ENCODE measurements around the gene CMPK2.

The CMPK2 gene

DNA sequence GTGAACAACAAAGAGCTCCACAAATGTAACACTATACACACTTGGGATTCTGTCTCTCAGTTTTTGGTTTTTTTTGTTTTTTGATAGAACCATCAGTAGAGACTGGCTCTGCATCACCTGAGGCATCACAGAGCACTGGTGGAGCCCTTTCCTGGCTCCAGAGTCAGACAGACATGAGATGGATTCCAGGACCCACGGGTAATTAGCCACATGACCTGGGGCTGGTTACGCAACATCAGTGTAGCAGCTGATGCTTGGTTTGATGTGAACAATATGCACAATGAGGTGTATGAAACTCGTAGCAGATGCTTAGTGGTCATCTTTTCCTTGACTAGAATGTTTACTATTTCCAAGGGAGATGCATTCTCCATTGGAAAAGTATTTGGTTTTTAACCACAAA is 40.7 kb downstream of the CMPK2 start:
- intact Hi-C loops (cut with DNase I; ENCODE audit: low total_unique reads), result no loop called here
- TF ChIP-seq, protein P1, sequence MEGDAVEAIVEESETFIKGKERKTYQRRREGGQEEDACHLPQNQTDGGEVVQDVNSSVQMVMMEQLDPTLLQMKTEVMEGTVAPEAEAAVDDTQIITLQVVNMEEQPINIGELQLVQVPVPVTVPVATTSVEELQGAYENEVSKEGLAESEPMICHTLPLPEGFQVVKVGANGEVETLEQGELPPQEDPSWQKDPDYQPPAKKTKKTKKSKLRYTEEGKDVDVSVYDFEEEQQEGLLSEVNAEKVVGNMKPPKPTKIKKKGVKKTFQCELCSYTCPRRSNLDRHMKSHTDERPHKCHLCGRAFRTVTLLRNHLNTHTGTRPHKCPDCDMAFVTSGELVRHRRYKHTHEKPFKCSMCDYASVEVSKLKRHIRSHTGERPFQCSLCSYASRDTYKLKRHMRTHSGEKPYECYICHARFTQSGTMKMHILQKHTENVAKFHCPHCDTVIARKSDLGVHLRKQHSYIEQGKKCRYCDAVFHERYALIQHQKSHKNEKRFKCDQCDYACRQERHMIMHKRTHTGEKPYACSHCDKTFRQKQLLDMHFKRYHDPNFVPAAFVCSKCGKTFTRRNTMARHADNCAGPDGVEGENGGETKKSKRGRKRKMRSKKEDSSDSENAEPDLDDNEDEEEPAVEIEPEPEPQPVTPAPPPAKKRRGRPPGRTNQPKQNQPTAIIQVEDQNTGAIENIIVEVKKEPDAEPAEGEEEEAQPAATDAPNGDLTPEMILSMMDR (IDR thresholded peaks at IDR 0.05), result no peak

DNA sequence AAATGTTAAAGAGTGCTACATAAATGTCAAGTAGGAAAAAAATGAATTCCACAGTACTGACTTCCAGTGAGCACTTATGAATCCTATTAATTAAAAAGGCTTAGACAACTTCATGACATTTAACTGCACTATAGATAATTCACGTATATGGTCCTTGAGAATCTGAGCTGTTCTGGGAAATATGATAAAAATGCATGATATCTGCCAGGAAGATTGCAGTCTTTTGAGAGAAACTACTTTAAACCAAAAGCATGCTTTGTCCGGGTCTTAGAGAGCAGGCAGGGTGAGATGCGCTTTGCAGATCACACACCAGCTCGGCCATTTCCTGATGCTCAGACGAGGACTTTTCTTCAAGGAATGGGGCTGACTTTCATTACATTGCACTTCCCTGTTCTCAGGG is 42.6 kb downstream of the CMPK2 start:
- DNase-seq, result no peak
- Histone ChIP-seq H3K4me3 (no peak overlapping the region), H3K9me3 (no peaks in the 10 kb centered on the region), H3K4me1 (no peaks in the 10 kb centered on the region), H3K36me3 (no peaks in the 10 kb centered on the region), H3K27ac (no peak overlapping the region), H3K27me3 (no peaks in the 10 kb centered on the region)
- TF ChIP-seq, protein P1 (IDR thresholded peaks at IDR 0.05), result no peak
- intact Hi-C loops (cut with DNase I; ENCODE audit: low total_unique reads), result no loop called here

More for the DNA sequence above, 40.7 kb downstream of the CMPK2 start:
- no peaks in the 10 kb centered on the region for H3K4me1 ChIP-seq
- no peaks in the 10 kb centered on the region for H3K27me3 ChIP-seq
- H3K9me3 ChIP-seq, result no peaks in the 10 kb centered on the region
- no peak for DNase-seq
- no peaks in the 10 kb centered on the region for H3K36me3 ChIP-seq
- H3K4me3 ChIP-seq, result no peak overlapping the region
- no peak overlapping the region for H3K27ac ChIP-seq

- no peak for DNase-seq
- TF ChIP-seq, protein P1 (IDR thresholded peaks at IDR 0.05), result no peak
- Histone ChIP-seq H3K27ac (no peak overlapping the region), H3K4me3 (no peak overlapping the region), H3K9me3 (no peaks in the 10 kb centered on the region), H3K36me3 (no peaks in the 10 kb centered on the region), H3K27me3 (no peaks in the 10 kb centered on the region), H3K4me1 (no peaks in the 10 kb centered on the region)
- intact Hi-C loops (cut with DNase I; ENCODE audit: low total_unique reads), result no loop called here
Measured at GRCh38 chr2:6822406-6822805, 43.3 kb downstream of the CMPK2 start.

- Histone ChIP-seq H3K4me3 (no peak overlapping the region), H3K27me3 (no peaks in the 10 kb centered on the region), H3K4me1 (no peaks in the 10 kb centered on the region), H3K36me3 (no peaks in the 10 kb centered on the region), H3K27ac (no peak overlapping the region), H3K9me3 (no peaks in the 10 kb centered on the region)
- TF ChIP-seq, protein P1 (IDR thresholded peaks at IDR 0.05), result no peak
- intact Hi-C loops (cut with DNase I; ENCODE audit: low total_unique reads), result no loop called here
- DNase-seq, result no peak
Measured at GRCh38 chr2:6820903-6821584, 44.7 kb downstream of the CMPK2 start.

DNA sequence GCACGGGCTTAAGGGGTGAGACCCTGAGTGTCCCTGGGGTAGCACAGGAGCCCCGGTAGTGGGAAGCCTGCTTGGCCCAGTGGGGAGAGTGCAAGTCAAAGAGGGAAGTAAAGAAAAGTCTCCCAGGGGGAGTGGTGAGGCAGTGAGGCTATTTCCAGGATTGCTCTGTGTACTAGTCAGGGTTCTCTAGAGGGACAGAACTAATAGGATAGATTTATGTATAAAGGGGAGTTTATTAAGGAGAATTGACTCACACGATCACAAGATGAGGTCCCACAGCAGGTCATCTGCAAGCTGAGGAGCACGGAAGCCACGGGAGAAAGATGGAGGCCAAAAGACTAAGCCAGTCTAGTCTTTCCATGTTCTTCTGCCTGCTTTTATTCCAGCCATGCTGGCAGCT is 45.5 kb downstream of the CMPK2 start:
- no peak overlapping the region for H3K4me3 ChIP-seq
- no peaks in the 10 kb centered on the region for H3K27me3 ChIP-seq
- intact Hi-C loops (cut with DNase I; ENCODE audit: low total_unique reads), result no loop called here
- no peaks in the 10 kb centered on the region for H3K36me3 ChIP-seq
- H3K27ac ChIP-seq, result no peak overlapping the region
- no peaks in the 10 kb centered on the region for H3K9me3 ChIP-seq
- H3K4me1 ChIP-seq, result no peaks in the 10 kb centered on the region
- no peak for DNase-seq
- TF ChIP-seq, protein P1 (IDR thresholded peaks at IDR 0.05), result no peak

- intact Hi-C loops (cut with DNase I; ENCODE audit: low total_unique reads), result no loop called here
- H3K9me3 ChIP-seq, result no peaks in the 10 kb centered on the region
- H3K36me3 ChIP-seq, result no peaks in the 10 kb centered on the region
- no peak overlapping the region for H3K27ac ChIP-seq
- TF ChIP-seq, protein P1 (IDR thresholded peaks at IDR 0.05), result no peak
- no peak overlapping the region for H3K4me3 ChIP-seq
- H3K27me3 ChIP-seq, result no peaks in the 10 kb centered on the region
- no peaks in the 10 kb centered on the region for H3K4me1 ChIP-seq
- no peak for DNase-seq
Measured at GRCh38 chr2:6819668-6820067, 46.0 kb downstream of the CMPK2 start.

Measured in tibial artery (tissue), 4 donors.